ENCODE results near the gene TMEM37. TPM values are rescaled to one million over a fixed set of nuclear protein-coding genes. Genes with fewer than 3 reads are reported as not detected.

TMEM37 gene
- total and polyA plus RNA-seq, 2 of the 8 experiments (the other 6 are each of a cell fraction or from before 2014, with no cell fraction given): 11.0 to 16.2 TPM

GRCh38 chr2:119435953-119436297 is 4.3 kb downstream of the TMEM37 start:
- 0 out of 2 replicates have a peak, but pooled peaks cover 2% of the 10 kb centered on the region for H3K79me1 ChIP-seq (ENCODE audit: low read depth, low read length)
- POLR2A ChIA-PET (ENCODE audit: partially characterized antibody): no interaction called here

More at GRCh38 chr2:119435953-119436297, 4.3 kb downstream of the TMEM37 start:
- no peaks in the 10 kb centered on the region; a peak in 1 of 4 replicates for H3K79me2 ChIP-seq (ENCODE audit: control insufficient read depth in 1 of 2, insufficient read depth in 2 of 2, low read length in 2 of 2)
- H3K36me3 ChIP-seq (ENCODE audit: control insufficient read depth in 2 of 4, insufficient read depth in 4 of 4, low read length in 3 of 4): no peaks in the 10 kb centered on the region
- H3K4me3 ChIP-seq (ENCODE audit: extremely low read depth in 1 of 4, insufficient read depth in 2 of 4, low read depth in 3 of 4, low read length in 4 of 4): no peak overlapping the region
- H3K4me1 ChIP-seq (replicated peaks in 1 of 4; ENCODE audit: control insufficient read depth in 3 of 4, insufficient read depth in 4 of 4, low read length in 3 of 4): peaks cover 0 to 19% (median 15%) of the 10 kb centered on the region in 4 experiments; a peak in 6 of 7 replicates
- no peak overlapping the region for H2BK15ac ChIP-seq (ENCODE audit: low read length)
- no peak overlapping the region for H3K56ac ChIP-seq (replicated peaks; ENCODE audit: insufficient read length, low read depth, low read length)
- no peak overlapping the region for H3K14ac ChIP-seq (ENCODE audit: insufficient read length)
- H3K27me3 ChIP-seq (replicated peaks in 1 of 4; ENCODE audit: control insufficient read depth in 3 of 4, extremely low read depth in 1 of 4, insufficient read depth in 3 of 4, low read length in 3 of 4): peaks cover 0 to 10% (median 6%) of the 10 kb centered on the region in 4 experiments; a peak in 5 of 7 replicates
- no peak overlapping the region for H3K9ac ChIP-seq (replicated peaks in 1 of 4; ENCODE audit: extremely low read depth in 1 of 4, low read depth in 3 of 4, low read length in 3 of 4)
- H2AFZ ChIP-seq (ENCODE audit: low read length): no peak overlapping the region
- no peak overlapping the region for H2BK20ac ChIP-seq (ENCODE audit: low read length)
- no peak for DNase-seq (ENCODE audit: low read depth in 1 of 2, low spot score in 2 of 2)
- H2AK5ac ChIP-seq (ENCODE audit: low read depth, low read length): no peak overlapping the region
- TF ChIP-seq YY1 (IDR thresholded peaks at IDR 0.05; ENCODE audit: low read depth, low read length) (no peak), CTCF (IDR thresholded peaks at IDR 0.05; ENCODE audit: control extremely low read depth in 1 of 3, insufficient read depth in 1 of 3, low read depth in 1 of 3, low read length in 3 of 3) (no peak), SP4 (IDR thresholded peaks at IDR 0.05; ENCODE audit: low read length) (no peak), JUND (IDR thresholded peaks at IDR 0.05; ENCODE audit: low read length) (no peak), SP1 (IDR thresholded peaks at IDR 0.05; ENCODE audit: low read depth, low read length) (no peak), PHF8 (conservative IDR thresholded peaks at IDR 0.05; ENCODE audit: low read depth, low read length) (no peak), USF2 (IDR thresholded peaks at IDR 0.05; ENCODE audit: low read length) (no peak)
- H3K4ac ChIP-seq (replicated peaks; ENCODE audit: insufficient read length, low read depth, low read length): no peak overlapping the region
- H3K18ac ChIP-seq (ENCODE audit: extremely low read depth, low read length): no peak overlapping the region
- no peaks in the 10 kb centered on the region for H3K9me3 ChIP-seq (ENCODE audit: insufficient read depth in 2 of 2, low read depth in 1 of 2, low read length in 1 of 2)
- no peak overlapping the region for H3K4me2 ChIP-seq (ENCODE audit: insufficient read depth in 1 of 2, low read depth in 2 of 2, low read length in 2 of 2)
- FAIRE-seq: no peak
- H2BK12ac ChIP-seq (ENCODE audit: low read depth, low read length): no peak overlapping the region
- 75% methylated on average over 7 of the region's 7 CpGs; no CpG with 5 or more reads in 1 of the 2 experiments for WGBS, 2 experiments (ENCODE audit: extremely low coverage in 1 of 2, insufficient coverage in 1 of 2, insufficient read length in 1 of 2, insufficient replicate concordance in 2 of 2, low coverage in 1 of 2, low lambda C conversion rate in 2 of 2, missing lambda C conversion rate in 1 of 2)
- CTCF ChIA-PET (ENCODE audit: partially characterized antibody): interaction anchor here (1.2 to 2.3 kb wide), 3 partner anchors 29 to 50 kb away, joined by 3 to 15 read pairs (median 5); no protein-coding TSS in a partner anchor
- H3K23ac ChIP-seq (ENCODE audit: insufficient read length): no peak overlapping the region
- H4K20me1 ChIP-seq (replicated peaks in 1 of 2; ENCODE audit: control insufficient read depth in 1 of 2, insufficient read depth in 2 of 2, low read length in 2 of 2): peaks cover 2 to 5% of the 10 kb centered on the region in 2 experiments
- no peak overlapping the region for H4K91ac ChIP-seq (replicated peaks; ENCODE audit: insufficient read length, low read length)
- H4K5ac ChIP-seq (ENCODE audit: insufficient read length, low read depth, low read length): no peak overlapping the region
- H3K27ac ChIP-seq (ENCODE audit: low read depth, low read length): no peak overlapping the region
- H3K23me2 ChIP-seq (ENCODE audit: low read depth, low read length): peaks cover 11% of the 10 kb centered on the region; the same call in 1 of the 2 replicates
- no peak overlapping the region; the same call in 1 of the 2 replicates for H4K8ac ChIP-seq (ENCODE audit: extremely low read depth, insufficient read depth, low read length)
- no peak overlapping the region for H2BK5ac ChIP-seq (ENCODE audit: low read depth, low read length)
- no peak overlapping the region for H2BK120ac ChIP-seq (replicated peaks; ENCODE audit: low read depth, low read length)
